ENCODE measurements around the gene RGS6.

The RGS6 gene

GRCh38 chr14:72081137-72081536, 148.9 kb downstream of the RGS6 start:
- no peak for DNase-seq (ENCODE audit: low spot score)

- no peak for DNase-seq (ENCODE audit: low spot score)
Observed at GRCh38 chr14:72084935-72085334, 152.7 kb downstream of the RGS6 start.

GRCh38 chr14:72089625-72090024, 157.4 kb downstream of the RGS6 start:
- DNase-seq (ENCODE audit: low spot score), result no peak

- no peak for DNase-seq (ENCODE audit: low spot score)
Observed at GRCh38 chr14:72094844-72095582, 162.8 kb downstream of the RGS6 start.

GRCh38 chr14:72097173-72097783, 165.0 kb downstream of the RGS6 start:
- no peak for DNase-seq (ENCODE audit: low spot score)

GRCh38 chr14:72098210-72098609, 166.0 kb downstream of the RGS6 start:
- no peak for DNase-seq (ENCODE audit: low spot score)

- DNase-seq (ENCODE audit: low spot score), result no peak
Observed at GRCh38 chr14:72099566-72099965, 167.3 kb downstream of the RGS6 start.

GRCh38 chr14:72104011-72104613, 171.9 kb downstream of the RGS6 start:
- DNase-seq (ENCODE audit: low spot score), result peak; percentile 26

- no peak for DNase-seq (ENCODE audit: low spot score)
Observed at GRCh38 chr14:72111911-72112310, 179.7 kb downstream of the RGS6 start.

GRCh38 chr14:72118841-72119240, 186.6 kb downstream of the RGS6 start:
- no peak for DNase-seq (ENCODE audit: low spot score)

GRCh38 chr14:72120315-72120714, 188.1 kb downstream of the RGS6 start:
- no peak for DNase-seq (ENCODE audit: low spot score)

- DNase-seq (ENCODE audit: low spot score), result no peak
Observed at GRCh38 chr14:72123755-72124154, 191.5 kb downstream of the RGS6 start.

GRCh38 chr14:72124171-72124570, 191.9 kb downstream of the RGS6 start:
- DNase-seq (ENCODE audit: low spot score), result no peak

GRCh38 chr14:72126091-72126490, 193.9 kb downstream of the RGS6 start:
- no peak for DNase-seq (ENCODE audit: low spot score)

GRCh38 chr14:72126561-72126960, 194.3 kb downstream of the RGS6 start:
- no peak for DNase-seq (ENCODE audit: low spot score)

GRCh38 chr14:72128629-72129028, 196.4 kb downstream of the RGS6 start:
- peak; percentile 14 for DNase-seq (ENCODE audit: low spot score)

GRCh38 chr14:72129291-72129690, 197.1 kb downstream of the RGS6 start:
- DNase-seq (ENCODE audit: low spot score), result no peak

- DNase-seq (ENCODE audit: low spot score), result no peak
Observed at GRCh38 chr14:72141084-72141483, 208.9 kb downstream of the RGS6 start.

GRCh38 chr14:72142328-72142727, 210.1 kb downstream of the RGS6 start:
- DNase-seq (ENCODE audit: low spot score), result no peak

GRCh38 chr14:72146241-72146640, 214.0 kb downstream of the RGS6 start:
- DNase-seq (ENCODE audit: low spot score), result no peak

- DNase-seq (ENCODE audit: low spot score), result no peak
Observed at GRCh38 chr14:72154645-72155378, 222.6 kb downstream of the RGS6 start.

GRCh38 chr14:72155379-72155993, 223.3 kb downstream of the RGS6 start:
- no peak for DNase-seq (ENCODE audit: low spot score)

Measured in RKO (cell line).